Activated T-cell treated with anti-CD3 and anti-CD28 coated beads, Interleukin-2, amount 50 U/mL, for 72 hours (primary cell): ENCODE data around the gene SNX3. TPM values are rescaled to one million over a fixed set of nuclear protein-coding genes. Genes with fewer than 3 reads are reported as not detected.
A peak's percentile ranks its signal among the peaks of the same experiment; 100 is the strongest.

Source experiments
- ATAC-seq, 2 donors: fragments of 150-1000 bp; cut with Tn5 transposase; replicated peaks in 1 of 2; 2 replicates each; pipeline ENCODE4 v1.10.0; 2021; ENCODE audit warnings: moderate library complexity in 2 of 2, mild to moderate bottlenecking in 1 of 2
- DNase-seq, 2 donors: peaks; one replicate each; pipeline ENCODE4 v3.0.0; 2021 to 2022; ENCODE audit warnings: mixed read lengths in 1 of 2
- H3K27ac Mint-ChIP-seq: one replicate; pipeline ENCODE4 v1.8.0; 2022; ENCODE audit warnings: mild to moderate bottlenecking, moderate library complexity, mixed read lengths
- H3K27me3 Mint-ChIP-seq: one replicate; pipeline ENCODE4 v1.8.0; 2022; ENCODE audit warnings: low read depth, mixed read lengths
- H3K36me3 Mint-ChIP-seq, 2 donors: one replicate each; pipeline ENCODE4 v1.8.0; 2022; ENCODE audit warnings: mixed read lengths in 2 of 2, mild to moderate bottlenecking in 1 of 2; ENCODE audit not compliant: insufficient read depth in 2 of 2
- H3K4me1 Mint-ChIP-seq: one replicate; pipeline ENCODE4 v1.8.0; 2022; ENCODE audit warnings: low read depth, mixed read lengths
- H3K4me3 Mint-ChIP-seq, 2 donors: one replicate each; pipeline ENCODE4 v1.8.0; 2022; ENCODE audit warnings: mild to moderate bottlenecking in 2 of 2, mixed read lengths in 2 of 2, moderate library complexity in 2 of 2
- H3K9me3 Mint-ChIP-seq, 2 donors: one replicate each; pipeline ENCODE4 v1.8.0; 2022; ENCODE audit warnings: mixed read lengths in 2 of 2
- total RNA-seq, 2 donors: library from RNA; stranded (reverse); gene quantifications; one replicate each; pipeline ENCODE4 v1.2.3, GENCODE V29; 2022

The SNX3 gene
- total RNA-seq, 2 donors from 2014 or later: 58.7 to 61.4 TPM

GRCh38 chr6:108222064-108222463 lies 38.8 kb downstream of the SNX3 start:
- Mint-ChIP-seq H3K27me3 (no peaks in the 10 kb centered on the region), H3K36me3 (peaks cover 0 to 10% of the 10 kb centered on the region in 2 donors), H3K27ac (peak overlapping the region; percentile 92), H3K9me3 (no peaks in the 10 kb centered on the region), H3K4me3 (peak overlapping the region in 1 of 2 donors; percentile 56), H3K4me1 (peaks cover 15% of the 10 kb centered on the region)
- ATAC-seq (peak; percentile 51 to 86), DNase-seq (no peak)

DNA sequence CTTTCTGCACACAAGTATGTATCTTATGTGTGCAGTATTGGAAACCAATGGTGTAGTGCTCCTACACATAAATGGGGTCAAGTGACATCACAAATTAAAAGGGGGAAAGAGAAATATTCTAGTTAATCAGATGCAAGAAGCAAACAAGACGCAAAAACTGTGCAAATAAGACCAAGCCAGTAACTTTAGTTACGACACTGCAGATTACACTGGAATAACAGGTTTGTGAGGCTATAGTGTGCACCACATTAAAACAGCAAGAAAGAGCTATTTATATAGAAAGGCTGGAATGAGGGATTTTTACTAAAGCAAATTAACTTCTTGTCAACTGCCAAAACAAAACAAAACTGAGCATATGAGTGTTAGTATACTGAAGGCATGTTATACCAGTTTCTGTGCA lies 49.2 kb downstream of the SNX3 start:
- Mint-ChIP-seq H3K9me3 (no peaks in the 10 kb centered on the region), H3K27me3 (no peaks in the 10 kb centered on the region), H3K4me3 (no peak overlapping the region), H3K27ac (no peak overlapping the region), H3K4me1 (no peaks in the 10 kb centered on the region), H3K36me3 (peaks cover 1 to 3% of the 10 kb centered on the region in 2 donors)
- ATAC-seq (no peak), DNase-seq (no peak)

GRCh38 chr6:108210556-108210955 lies 50.3 kb downstream of the SNX3 start:
- Mint-ChIP-seq H3K9me3 (no peaks in the 10 kb centered on the region), H3K27ac (no peak overlapping the region), H3K4me1 (no peaks in the 10 kb centered on the region), H3K27me3 (no peaks in the 10 kb centered on the region), H3K36me3 (peaks cover 1 to 3% of the 10 kb centered on the region in 2 donors), H3K4me3 (no peak overlapping the region)
- no peak for DNase-seq
- ATAC-seq: no peak

DNA sequence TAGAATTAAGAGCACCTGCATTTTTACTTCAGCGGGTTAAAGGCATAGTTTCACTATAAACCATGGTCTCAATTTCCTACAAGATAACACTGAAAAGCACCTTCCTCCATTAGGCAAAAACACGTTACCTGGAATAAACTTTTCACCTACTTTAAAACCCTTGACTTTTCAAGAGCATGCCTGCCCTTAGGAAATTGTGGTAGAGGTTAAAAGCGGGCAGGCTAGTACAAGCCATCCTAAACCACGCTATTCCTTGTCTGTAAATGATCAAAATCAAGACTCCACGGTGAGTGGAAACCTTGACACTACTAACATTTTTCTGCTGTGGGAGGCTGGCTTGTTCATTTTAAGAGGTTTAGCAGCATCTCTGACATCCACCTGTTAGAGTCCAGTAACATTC lies 51.1 kb downstream of the SNX3 start:
- H3K36me3 Mint-ChIP-seq: peaks cover 1 to 3% of the 10 kb centered on the region in 2 donors
- no peaks in the 10 kb centered on the region for H3K9me3 Mint-ChIP-seq
- H3K4me3 Mint-ChIP-seq: no peak overlapping the region
- ATAC-seq (no peak), DNase-seq (no peak)
- H3K27ac Mint-ChIP-seq: peak overlapping the region; percentile 2
- H3K4me1 Mint-ChIP-seq: no peaks in the 10 kb centered on the region
- no peaks in the 10 kb centered on the region for H3K27me3 Mint-ChIP-seq

GRCh38 chr6:108207013-108207412 lies 53.8 kb downstream of the SNX3 start:
- Mint-ChIP-seq H3K27ac (no peak overlapping the region), H3K27me3 (no peaks in the 10 kb centered on the region), H3K9me3 (no peaks in the 10 kb centered on the region), H3K4me3 (no peak overlapping the region), H3K4me1 (no peaks in the 10 kb centered on the region), H3K36me3 (peaks cover 1 to 3% of the 10 kb centered on the region in 2 donors)
- DNase-seq (no peak), ATAC-seq (no peak)

DNA sequence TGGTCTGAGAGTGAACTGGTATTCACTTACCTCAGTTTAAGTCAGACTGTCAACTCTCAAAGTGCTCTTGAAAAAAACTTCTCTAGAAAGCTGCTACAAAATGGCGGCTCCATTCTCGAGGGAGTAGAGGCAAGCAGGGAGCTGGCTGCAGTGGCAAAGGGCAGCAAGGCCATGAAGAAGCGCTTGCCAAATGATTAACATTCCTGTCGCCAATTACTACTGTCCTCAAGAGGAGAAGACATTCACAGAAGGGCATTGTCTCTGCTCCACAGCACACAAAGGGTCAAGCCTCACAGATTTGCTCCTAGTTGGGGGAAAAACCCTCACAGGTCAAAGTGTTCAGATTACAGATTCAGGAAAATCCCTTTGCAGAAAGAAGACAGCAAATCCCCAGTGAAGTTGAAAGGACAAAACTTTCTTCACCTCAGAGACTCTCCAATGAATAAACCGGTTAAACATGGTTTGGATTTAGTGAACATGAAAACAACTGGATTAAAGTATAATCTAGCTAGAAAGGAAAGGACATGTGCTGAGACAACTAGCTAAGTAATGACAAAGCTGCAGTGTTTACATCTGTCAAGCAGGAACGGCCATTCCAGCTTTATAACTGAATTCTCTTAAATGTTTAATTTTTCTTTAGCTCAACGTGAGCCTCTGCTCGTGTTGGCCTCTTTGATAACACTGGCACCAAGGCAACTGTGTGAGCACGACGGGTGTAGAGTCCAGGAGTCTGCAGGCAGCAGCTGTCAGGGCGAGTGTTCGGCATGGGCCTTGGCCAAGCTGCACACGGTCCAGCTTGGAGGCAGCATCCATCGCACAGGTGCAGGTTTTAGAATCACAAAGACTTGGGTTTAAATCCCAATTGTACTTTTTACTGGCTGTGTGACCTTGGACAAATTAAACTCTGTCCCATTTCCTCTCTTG lies 57.4 kb downstream of the SNX3 start:
- DNase-seq: no peak
- no peak overlapping the region for H3K27ac Mint-ChIP-seq
- ATAC-seq: no peak
- H3K36me3 Mint-ChIP-seq: no peaks in the 10 kb centered on the region
- no peak overlapping the region for H3K4me3 Mint-ChIP-seq
- H3K9me3 Mint-ChIP-seq: no peaks in the 10 kb centered on the region
- H3K27me3 Mint-ChIP-seq: no peaks in the 10 kb centered on the region
- H3K4me1 Mint-ChIP-seq: no peaks in the 10 kb centered on the region

DNA sequence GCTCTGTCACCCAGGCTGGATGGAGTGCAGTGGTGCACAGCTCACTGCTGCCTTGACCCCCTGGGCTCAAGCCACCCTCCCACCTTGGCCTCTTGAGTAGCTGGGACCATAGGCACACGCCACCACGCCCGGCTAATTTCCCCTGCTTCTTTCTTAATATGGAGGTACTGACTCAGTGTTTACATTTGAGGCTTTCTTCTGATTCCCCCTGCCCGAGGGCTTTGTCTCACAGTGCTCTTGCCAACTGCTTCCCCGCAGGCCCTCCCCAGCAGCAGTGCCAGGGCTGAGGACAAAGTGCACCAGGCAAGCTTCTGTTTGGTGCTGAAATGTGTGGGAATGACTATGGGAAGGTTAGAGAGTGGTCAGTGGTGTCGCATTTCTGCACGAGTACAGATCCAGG lies 60.2 kb downstream of the SNX3 start:
- H3K9me3 Mint-ChIP-seq: no peaks in the 10 kb centered on the region
- ATAC-seq (no peak), DNase-seq (no peak)
- H3K27me3 Mint-ChIP-seq: no peaks in the 10 kb centered on the region
- H3K36me3 Mint-ChIP-seq: no peaks in the 10 kb centered on the region
- H3K4me3 Mint-ChIP-seq: no peak overlapping the region
- H3K27ac Mint-ChIP-seq: no peak overlapping the region
- H3K4me1 Mint-ChIP-seq: no peaks in the 10 kb centered on the region

DNA sequence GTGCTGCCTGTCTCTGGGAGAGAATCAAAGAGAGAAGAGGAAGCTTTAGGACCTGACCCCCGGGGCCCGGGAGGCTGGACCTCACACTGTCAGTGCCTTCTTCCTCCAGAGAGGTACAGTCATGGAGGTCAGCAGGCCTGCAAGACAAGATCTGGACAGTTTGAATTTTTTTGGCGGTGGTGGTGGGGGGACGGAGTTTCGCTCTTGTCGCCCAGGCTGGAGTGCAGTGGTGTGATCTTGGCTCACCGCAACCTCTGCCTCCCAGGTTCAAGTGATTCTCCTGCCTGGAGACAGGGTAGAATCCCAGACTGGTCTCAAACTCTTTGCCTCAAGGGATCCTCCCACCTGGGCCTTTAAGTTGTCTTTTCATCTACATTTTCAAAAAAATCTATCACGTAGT lies 60.7 kb downstream of the SNX3 start:
- H3K9me3 Mint-ChIP-seq: no peaks in the 10 kb centered on the region
- H3K36me3 Mint-ChIP-seq: no peaks in the 10 kb centered on the region
- no peak for DNase-seq
- no peaks in the 10 kb centered on the region for H3K4me1 Mint-ChIP-seq
- H3K27me3 Mint-ChIP-seq: no peaks in the 10 kb centered on the region
- H3K27ac Mint-ChIP-seq: no peak overlapping the region
- no peak for ATAC-seq
- no peak overlapping the region for H3K4me3 Mint-ChIP-seq

- DNase-seq (no peak), ATAC-seq (no peak)
- H3K4me1 Mint-ChIP-seq: no peaks in the 10 kb centered on the region
- no peaks in the 10 kb centered on the region for H3K36me3 Mint-ChIP-seq
- no peaks in the 10 kb centered on the region for H3K9me3 Mint-ChIP-seq
- peaks cover 8% of the 10 kb centered on the region for H3K27me3 Mint-ChIP-seq
- no peak overlapping the region for H3K27ac Mint-ChIP-seq
- H3K4me3 Mint-ChIP-seq: no peak overlapping the region
These were observed 61.9 kb downstream of the SNX3 start for GRCh38 chr6:108198761-108199498.

- ATAC-seq: no peak
- no peak overlapping the region for H3K4me3 Mint-ChIP-seq
- peaks cover 15% of the 10 kb centered on the region for H3K27me3 Mint-ChIP-seq
- no peaks in the 10 kb centered on the region for H3K9me3 Mint-ChIP-seq
- no peak for DNase-seq
- H3K36me3 Mint-ChIP-seq: no peaks in the 10 kb centered on the region
- H3K27ac Mint-ChIP-seq: no peak overlapping the region
- no peaks in the 10 kb centered on the region for H3K4me1 Mint-ChIP-seq
These were observed 65.6 kb downstream of the SNX3 start for GRCh38 chr6:108195209-108195608.

GRCh38 chr6:108194503-108194902 lies 66.3 kb downstream of the SNX3 start:
- Mint-ChIP-seq H3K4me1 (no peaks in the 10 kb centered on the region), H3K27ac (no peak overlapping the region), H3K27me3 (peaks cover 17% of the 10 kb centered on the region), H3K9me3 (no peaks in the 10 kb centered on the region), H3K36me3 (no peaks in the 10 kb centered on the region), H3K4me3 (no peak overlapping the region)
- ATAC-seq (no peak), DNase-seq (no peak)

GRCh38 chr6:108193835-108194234 lies 67.0 kb downstream of the SNX3 start:
- H3K27ac Mint-ChIP-seq: no peak overlapping the region
- H3K4me3 Mint-ChIP-seq: no peak overlapping the region
- no peaks in the 10 kb centered on the region for H3K9me3 Mint-ChIP-seq
- no peak for DNase-seq
- no peaks in the 10 kb centered on the region for H3K36me3 Mint-ChIP-seq
- H3K27me3 Mint-ChIP-seq: peaks cover 24% of the 10 kb centered on the region
- H3K4me1 Mint-ChIP-seq: no peaks in the 10 kb centered on the region
- ATAC-seq: no peak

DNA sequence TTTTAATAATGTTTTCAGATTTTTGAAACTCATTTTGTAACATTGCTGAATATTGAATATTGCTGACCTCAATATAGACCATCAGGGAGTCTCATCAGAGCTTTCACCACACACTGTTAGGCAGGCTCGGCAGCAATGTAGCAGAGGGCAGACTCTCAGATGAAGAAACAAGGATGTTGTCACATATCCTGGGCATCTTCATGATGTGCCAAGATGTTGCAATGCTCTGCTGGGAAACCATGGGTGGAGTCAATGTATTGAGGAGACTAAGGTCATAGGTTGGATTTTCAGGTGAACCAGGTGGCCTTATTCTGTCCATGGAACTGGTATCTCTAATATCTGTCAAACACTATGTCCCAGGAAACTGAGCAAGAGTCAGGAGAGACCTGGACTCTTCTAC lies 67.7 kb downstream of the SNX3 start:
- DNase-seq (no peak), ATAC-seq (no peak)
- H3K36me3 Mint-ChIP-seq: no peaks in the 10 kb centered on the region
- H3K4me3 Mint-ChIP-seq: no peak overlapping the region
- no peaks in the 10 kb centered on the region for H3K4me1 Mint-ChIP-seq
- no peaks in the 10 kb centered on the region for H3K9me3 Mint-ChIP-seq
- peaks cover 25% of the 10 kb centered on the region for H3K27me3 Mint-ChIP-seq
- no peak overlapping the region for H3K27ac Mint-ChIP-seq
